ENCODE data around the gene TBX21.

Gene TBX21

GRCh38 chr17:47704116-47704515 lies 28.9 kb upstream of the TBX21 start:
- no peak for TF ChIP-seq CTCF (IDR thresholded peaks at IDR 0.05; ENCODE audit: low read depth, low read length)
- in situ Hi-C loops (cut with HindIII; ENCODE audit: low sequenced_read_pairs): no loop called here
- DNase-seq (ENCODE audit: low read depth, low spot score): no peak
- H3K4me3 ChIP-seq (ENCODE audit: low read depth, low read length): no peak overlapping the region

- no peak for DNase-seq (ENCODE audit: low read depth, low spot score)
- no peak for TF ChIP-seq CTCF (IDR thresholded peaks at IDR 0.05; ENCODE audit: low read depth, low read length)
- no peak overlapping the region for H3K4me3 ChIP-seq (ENCODE audit: low read depth, low read length)
- in situ Hi-C loops (cut with HindIII; ENCODE audit: low sequenced_read_pairs): no loop called here
Observed at GRCh38 chr17:47704736-47705135, 28.3 kb upstream of the TBX21 start.

GRCh38 chr17:47705536-47706530 lies 27.2 kb upstream of the TBX21 start:
- no peak for DNase-seq (ENCODE audit: low read depth, low spot score)
- no peak for TF ChIP-seq CTCF (IDR thresholded peaks at IDR 0.05; ENCODE audit: low read depth, low read length)
- H3K4me3 ChIP-seq (ENCODE audit: low read depth, low read length): no peak overlapping the region
- in situ Hi-C loops (cut with HindIII; ENCODE audit: low sequenced_read_pairs): no loop called here

GRCh38 chr17:47707056-47707804 lies 25.8 kb upstream of the TBX21 start:
- TF ChIP-seq CTCF (IDR thresholded peaks at IDR 0.05; ENCODE audit: low read depth, low read length): no peak
- no peak overlapping the region for H3K4me3 ChIP-seq (ENCODE audit: low read depth, low read length)
- no peak for DNase-seq (ENCODE audit: low read depth, low spot score)
- in situ Hi-C loops (cut with HindIII; ENCODE audit: low sequenced_read_pairs): no loop called here

- TF ChIP-seq CTCF (IDR thresholded peaks at IDR 0.05; ENCODE audit: low read depth, low read length): no peak
Observed at GRCh38 chr17:47707884-47708283, 25.2 kb upstream of the TBX21 start.

GRCh38 chr17:47708312-47708863 lies 24.6 kb upstream of the TBX21 start:
- H3K4me3 ChIP-seq (ENCODE audit: low read depth, low read length): no peak overlapping the region
- in situ Hi-C loops (cut with HindIII; ENCODE audit: low sequenced_read_pairs): no loop called here
- no peak for TF ChIP-seq CTCF (IDR thresholded peaks at IDR 0.05; ENCODE audit: low read depth, low read length)
- no peak for DNase-seq (ENCODE audit: low read depth, low spot score)

More at GRCh38 chr17:47707884-47708283, 25.2 kb upstream of the TBX21 start:
- no peak overlapping the region for H3K4me3 ChIP-seq (ENCODE audit: low read depth, low read length)
- in situ Hi-C loops (cut with HindIII; ENCODE audit: low sequenced_read_pairs): no loop called here
- DNase-seq (ENCODE audit: low read depth, low spot score): no peak
